Sigmoid colon (tissue), 3 donors: Measurements from ENCODE around the gene RERG.

ENCODE experiments used
- POLR2A ChIP-seq, 2 donors: fragments of 450-650 bp; IDR thresholded peaks; one replicate each; pipeline ENCODE4 v1.6.1; 2016; ENCODE audit warnings: antibody characterized with exemption in 2 of 2, mild to moderate bottlenecking in 2 of 2, moderate library complexity in 2 of 2
- TF ChIP-seq, protein P1 (sequence below), 4 experiments: fragments of 450-650 bp in 3 of 4; fragments of 200-600 bp in 1 of 4; IDR thresholded peaks; one replicate each; pipeline ENCODE4 v1.5.1; 2016 to 2019; ENCODE audit warnings: antibody characterized with exemption in 4 of 4, mild to moderate bottlenecking in 3 of 4, moderate library complexity in 2 of 4

DNA sequence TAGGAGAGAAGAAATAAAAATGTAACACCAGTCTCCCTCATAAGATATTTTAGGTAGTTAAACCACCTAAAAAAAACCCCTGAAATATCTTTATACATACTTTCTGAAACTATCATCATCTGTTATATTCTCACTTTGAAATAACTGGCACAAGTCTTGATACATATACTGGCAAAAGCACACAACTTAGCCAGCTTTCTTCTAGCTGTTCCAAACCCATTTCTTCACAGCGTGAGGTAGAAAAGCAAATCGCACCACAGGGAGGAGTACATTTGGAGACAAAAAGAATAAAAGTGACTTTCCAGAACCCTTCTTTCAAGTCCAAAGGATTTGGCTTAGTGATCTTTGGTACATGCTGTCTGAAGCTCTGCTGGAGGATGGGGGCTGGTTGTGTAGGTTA, 78.5 kb downstream of the RERG start:
- TF ChIP-seq, protein P1, sequence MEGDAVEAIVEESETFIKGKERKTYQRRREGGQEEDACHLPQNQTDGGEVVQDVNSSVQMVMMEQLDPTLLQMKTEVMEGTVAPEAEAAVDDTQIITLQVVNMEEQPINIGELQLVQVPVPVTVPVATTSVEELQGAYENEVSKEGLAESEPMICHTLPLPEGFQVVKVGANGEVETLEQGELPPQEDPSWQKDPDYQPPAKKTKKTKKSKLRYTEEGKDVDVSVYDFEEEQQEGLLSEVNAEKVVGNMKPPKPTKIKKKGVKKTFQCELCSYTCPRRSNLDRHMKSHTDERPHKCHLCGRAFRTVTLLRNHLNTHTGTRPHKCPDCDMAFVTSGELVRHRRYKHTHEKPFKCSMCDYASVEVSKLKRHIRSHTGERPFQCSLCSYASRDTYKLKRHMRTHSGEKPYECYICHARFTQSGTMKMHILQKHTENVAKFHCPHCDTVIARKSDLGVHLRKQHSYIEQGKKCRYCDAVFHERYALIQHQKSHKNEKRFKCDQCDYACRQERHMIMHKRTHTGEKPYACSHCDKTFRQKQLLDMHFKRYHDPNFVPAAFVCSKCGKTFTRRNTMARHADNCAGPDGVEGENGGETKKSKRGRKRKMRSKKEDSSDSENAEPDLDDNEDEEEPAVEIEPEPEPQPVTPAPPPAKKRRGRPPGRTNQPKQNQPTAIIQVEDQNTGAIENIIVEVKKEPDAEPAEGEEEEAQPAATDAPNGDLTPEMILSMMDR (IDR thresholded peaks at IDR 0.05) = no peak
- TF ChIP-seq POLR2A (IDR thresholded peaks at IDR 0.05) = no peak
